Anterior cingulate cortex (tissue), 58 donors: Measurements from ENCODE around the gene ZNF423.
"Not testable (repeated sequence)": the region's sequence is repeated elsewhere in the genome, so short reads cannot be mapped to it uniquely, and the experiment has no call there.

Experiments used
- DNase-seq, 58 donors: peaks; one replicate each; lab custom pipeline; 2025; lab: John Stamatoyannopoulos, UW

Gene ZNF423

DNA sequence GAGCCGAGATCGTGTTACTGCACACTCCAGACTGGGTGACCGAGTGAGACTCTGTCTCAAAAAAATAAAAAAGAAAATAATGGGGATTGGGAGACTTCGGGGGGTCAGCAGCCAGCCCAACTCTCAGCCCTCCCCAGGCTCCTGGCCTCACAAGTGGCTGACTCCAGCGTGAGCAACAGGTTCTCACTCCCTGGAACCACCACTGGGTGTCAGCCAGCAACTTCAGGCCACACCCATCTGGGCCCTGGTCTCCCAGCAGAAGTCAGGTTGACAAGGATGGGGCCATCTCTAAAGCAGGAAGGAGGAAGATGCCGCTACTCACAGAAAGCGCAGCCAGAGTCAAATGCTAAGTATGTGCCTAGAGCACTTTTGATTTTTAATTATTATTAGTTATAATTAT lies 342.9 kb downstream of the ZNF423 start:
- DNase-seq: no peak

GRCh38 chr16:49510654-49511305 lies 345.1 kb downstream of the ZNF423 start:
- peak in 36 of 58 donors; percentile 5 to 75 (median 27) for DNase-seq

GRCh38 chr16:49510141-49510540 lies 345.8 kb downstream of the ZNF423 start:
- no peak for DNase-seq

- DNase-seq: not testable (repeated sequence)
These were observed 349.6 kb downstream of the ZNF423 start for GRCh38 chr16:49506058-49507013.

DNA sequence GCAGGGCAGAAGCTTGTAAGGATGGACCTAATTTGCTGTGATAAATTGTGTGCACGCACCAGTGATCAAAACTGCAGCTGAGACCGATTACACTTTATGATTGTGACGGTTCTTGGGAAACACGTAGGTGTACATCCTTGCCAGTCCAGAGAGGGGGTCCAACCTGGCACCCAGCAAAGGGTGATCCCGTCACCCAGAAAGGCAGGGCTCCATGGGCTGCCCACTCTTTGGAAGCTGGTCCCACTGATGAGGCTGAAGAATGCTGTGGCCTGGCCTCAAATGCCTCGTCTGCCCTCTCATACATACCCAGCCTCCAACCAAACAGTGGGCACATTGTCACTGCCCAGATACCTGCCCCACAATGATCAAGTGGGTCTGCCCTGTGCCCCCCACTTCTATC lies 350.4 kb downstream of the ZNF423 start:
- DNase-seq: no peak

GRCh38 chr16:49504626-49505025 lies 351.3 kb downstream of the ZNF423 start:
- no peak for DNase-seq

GRCh38 chr16:49504023-49504364 lies 351.9 kb downstream of the ZNF423 start:
- DNase-seq: no peak

- DNase-seq: no peak
These were observed 352.5 kb downstream of the ZNF423 start for GRCh38 chr16:49503256-49504022.

DNA sequence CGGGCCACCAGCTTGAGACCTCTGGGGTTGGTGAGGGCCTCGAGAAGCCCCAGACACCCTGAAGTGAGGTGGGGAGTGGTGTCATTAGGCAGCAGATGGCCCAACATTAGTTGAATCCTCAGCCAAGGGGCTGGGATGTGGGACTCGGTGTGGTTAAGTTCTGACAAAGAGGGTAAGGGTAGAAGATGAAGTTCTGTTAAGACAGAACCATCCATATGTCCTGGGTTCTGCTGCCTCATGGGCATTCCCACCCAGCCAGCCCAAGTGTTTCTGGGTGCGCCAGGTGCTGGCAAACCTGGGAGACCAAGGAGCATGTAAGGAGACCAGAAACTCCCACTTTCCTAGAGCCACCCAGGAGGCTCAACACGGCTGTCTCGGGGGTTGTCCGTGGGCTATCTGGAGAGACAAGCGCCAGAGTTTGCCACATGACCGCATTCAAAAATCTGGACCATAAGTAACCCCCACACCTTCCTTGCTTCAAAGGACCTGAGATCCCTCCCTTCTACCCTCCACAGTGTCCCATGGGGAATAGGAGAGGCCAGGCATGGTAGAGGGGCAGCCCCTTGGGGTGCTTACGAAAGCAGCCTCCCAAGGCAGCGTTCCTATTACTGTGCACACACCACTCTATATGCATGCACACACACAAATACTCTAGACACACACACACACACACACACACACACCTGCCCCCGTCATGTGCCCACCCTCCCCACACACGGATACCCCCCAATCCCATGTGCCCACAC lies 353.6 kb downstream of the ZNF423 start:
- DNase-seq: no peak

GRCh38 chr16:49499869-49500610 lies 355.9 kb downstream of the ZNF423 start:
- DNase-seq: no peak

- DNase-seq: no peak
These were observed 356.5 kb downstream of the ZNF423 start for GRCh38 chr16:49499414-49499785.

DNA sequence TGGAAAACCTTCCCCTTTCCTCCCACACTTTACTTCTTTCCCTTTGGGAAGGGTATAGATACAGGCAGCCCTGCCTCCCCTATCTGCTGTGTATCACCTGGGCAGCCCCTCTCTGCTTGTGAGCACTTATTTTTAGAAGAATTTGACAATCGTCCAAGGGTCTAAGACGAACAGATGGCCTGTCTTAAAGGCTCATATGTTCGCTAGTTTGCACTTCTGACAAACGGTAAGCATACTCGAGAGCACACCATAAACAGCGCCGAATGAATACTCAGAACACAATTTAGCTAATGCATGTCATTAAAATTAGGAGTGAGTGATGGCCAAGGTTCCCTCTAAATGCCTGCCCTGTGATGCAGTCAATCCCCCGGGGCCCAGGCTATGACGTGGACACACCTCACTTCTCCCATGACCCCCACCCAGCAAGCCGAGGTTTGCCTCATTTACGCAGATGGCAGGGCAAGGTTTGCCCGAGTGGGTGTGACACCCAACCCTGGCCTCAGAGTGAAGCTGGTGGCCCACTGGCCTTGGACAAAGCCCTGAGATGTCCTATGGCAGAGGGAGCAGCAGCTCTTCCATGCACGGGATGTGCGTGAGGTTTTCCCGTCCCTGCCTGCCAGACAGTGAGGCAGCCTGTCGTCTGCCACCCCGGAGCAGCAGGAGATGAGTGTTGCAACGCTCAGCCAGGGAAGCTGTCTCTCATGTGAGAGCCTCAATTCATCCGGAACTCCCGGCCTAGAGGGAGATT lies 357.1 kb downstream of the ZNF423 start:
- peak in 12 of 58 donors; percentile 6 to 47 (median 21) for DNase-seq

DNA sequence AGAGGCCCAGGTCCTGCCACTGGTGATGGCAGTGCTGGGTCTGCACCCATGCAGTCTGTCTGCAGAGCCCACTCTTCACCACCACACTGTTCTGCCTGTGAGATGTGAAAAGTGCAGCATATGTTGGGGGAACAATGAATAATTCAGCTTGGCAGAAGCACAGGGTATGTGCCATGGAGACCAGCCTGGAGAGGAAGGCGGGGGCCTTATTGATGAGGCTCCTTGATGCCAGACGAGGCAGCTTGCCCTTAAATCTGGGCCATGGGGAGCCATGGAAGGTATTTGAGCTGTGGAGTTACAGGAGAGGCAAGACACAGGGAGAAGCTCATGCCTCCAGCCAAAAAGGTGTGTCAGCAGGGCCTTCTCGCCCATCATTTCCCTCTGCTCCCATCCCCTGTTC lies 357.6 kb downstream of the ZNF423 start:
- peak in 7 of 58 donors; percentile 15 to 34 (median 25) for DNase-seq

DNA sequence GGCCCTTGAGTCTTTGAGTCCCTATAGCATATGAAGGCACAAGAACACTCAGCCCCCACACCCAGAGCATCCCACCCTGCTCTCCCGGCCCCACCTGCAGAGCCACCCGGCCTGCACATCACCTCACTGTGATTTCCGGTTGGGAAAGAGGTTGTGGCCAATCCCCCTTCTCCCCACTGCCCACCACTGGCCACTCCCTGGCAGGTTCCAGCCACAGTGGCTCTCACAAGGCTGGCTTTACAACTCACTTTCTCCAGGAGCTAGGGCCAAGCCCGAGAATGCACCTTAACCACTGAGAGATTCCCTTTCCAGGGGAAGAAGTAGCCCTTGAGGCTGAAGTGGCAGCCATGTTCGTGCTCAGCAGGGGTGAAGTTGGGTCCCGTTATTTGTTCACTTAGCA lies 358.4 kb downstream of the ZNF423 start:
- DNase-seq: no peak

- no peak for DNase-seq
These were observed 359.3 kb downstream of the ZNF423 start for GRCh38 chr16:49496656-49497055.

GRCh38 chr16:49495596-49496355 lies 360.1 kb downstream of the ZNF423 start:
- no peak for DNase-seq

- no peak for DNase-seq
These were observed 360.9 kb downstream of the ZNF423 start for GRCh38 chr16:49494891-49495566.

- no peak for DNase-seq
These were observed 361.4 kb downstream of the ZNF423 start for GRCh38 chr16:49494474-49494873.
